CD4-positive, alpha-beta T cell treated with Interferon gamma for 1 hour (primary cell): ENCODE data around the gene ATIC.

Experiments used
- DNase-seq: peaks from one replicate; pipeline ENCODE4 v3.0.0-alpha.2; 2020

The ATIC gene

GRCh38 chr2:215378045-215378444 is 66.2 kb downstream of the ATIC start:
- DNase-seq = no peak

- DNase-seq = no peak
Observed at GRCh38 chr2:215379039-215379438, 67.2 kb downstream of the ATIC start.

GRCh38 chr2:215379948-215380347 is 68.1 kb downstream of the ATIC start:
- DNase-seq = no peak

GRCh38 chr2:215380699-215381098 is 68.8 kb downstream of the ATIC start:
- no peak for DNase-seq

- no peak for DNase-seq
Observed at GRCh38 chr2:215382011-215382410, 70.2 kb downstream of the ATIC start.

- no peak for DNase-seq
Observed at GRCh38 chr2:215382480-215382879, 70.6 kb downstream of the ATIC start.

GRCh38 chr2:215383652-215384279 is 71.9 kb downstream of the ATIC start:
- DNase-seq = no peak

GRCh38 chr2:215384710-215385109 is 72.9 kb downstream of the ATIC start:
- no peak for DNase-seq

- no peak for DNase-seq
Observed at GRCh38 chr2:215386566-215386965, 74.7 kb downstream of the ATIC start.

- no peak for DNase-seq
Observed at GRCh38 chr2:215388002-215388728, 76.3 kb downstream of the ATIC start.

GRCh38 chr2:215390550-215390913 is 78.7 kb downstream of the ATIC start:
- DNase-seq = no peak

- no peak for DNase-seq
Observed at GRCh38 chr2:215391531-215391930, 79.7 kb downstream of the ATIC start.

GRCh38 chr2:215392164-215392563 is 80.3 kb downstream of the ATIC start:
- no peak for DNase-seq

- no peak for DNase-seq
Observed at GRCh38 chr2:215392687-215393270, 80.9 kb downstream of the ATIC start.

GRCh38 chr2:215394102-215394805 is 82.4 kb downstream of the ATIC start:
- DNase-seq = no peak

- DNase-seq = no peak
Observed at GRCh38 chr2:215395687-215396460, 84.0 kb downstream of the ATIC start.

- no peak for DNase-seq
Observed at GRCh38 chr2:215396595-215397313, 84.9 kb downstream of the ATIC start.

GRCh38 chr2:215397632-215398341 is 85.9 kb downstream of the ATIC start:
- no peak for DNase-seq

GRCh38 chr2:215399067-215399716 is 87.3 kb downstream of the ATIC start:
- no peak for DNase-seq
